ENCODE data around the gene EIF3J. TPM values are rescaled to one million over a fixed set of nuclear protein-coding genes. Genes with fewer than 3 reads are reported as not detected.
A peak's percentile ranks its signal among the peaks of the same experiment; 100 is the strongest.

Gene EIF3J
- total and polyA plus RNA-seq, 10 of the 15 experiments (the other 5 are each of a cell fraction or from before 2014, with no cell fraction given) = 34.7 to 126 (median 64.1) TPM

GRCh38 chr15:44595656-44596510 is 58.9 kb downstream of the EIF3J start:
- Histone ChIP-seq H3K4me1 (ENCODE audit: control insufficient read depth, insufficient read depth, low read length) (peaks cover 7% of the 10 kb centered on the region; the same call in 1 of the 2 replicates), H3K9ac (ENCODE audit: control insufficient read depth, insufficient read depth, low read length) (no peak overlapping the region), H3K27me3 (replicated peaks in 1 of 2; ENCODE audit: control insufficient read depth in 2 of 2, insufficient read depth in 2 of 2, low read length in 1 of 2) (no peaks in the 10 kb centered on the region), H3K4me2 (ENCODE audit: control insufficient read depth, insufficient read depth) (no peak overlapping the region), H3K27ac (ENCODE audit: control insufficient read depth, insufficient read depth) (peak overlapping the region; percentile 35), H3K36me3 (ENCODE audit: control insufficient read depth in 2 of 2, insufficient read depth in 2 of 2, low read length in 1 of 2) (peaks cover 4 to 43% of the 10 kb centered on the region in 2 experiments), H3K9me3 (replicated peaks; ENCODE audit: control insufficient read depth, insufficient read depth, low read length) (no peaks in the 10 kb centered on the region), H2AFZ (ENCODE audit: control insufficient read depth, low read depth, low read length) (no peak overlapping the region), H3K79me2 (ENCODE audit: control insufficient read depth, insufficient read depth, low read length) (no peaks in the 10 kb centered on the region), H3K4me3 (no peak overlapping the region), H4K20me1 (ENCODE audit: control insufficient read depth, insufficient read depth) (no peaks in the 10 kb centered on the region)
- ATAC-seq (peak; percentile 83), FAIRE-seq (no peak), DNase-seq (ENCODE audit: low read depth, low spot score) (no peak)
- intact Hi-C loops (cut with micrococcal nuclease; ENCODE audit: unreplicated experiment) (loop anchor here (5.0 kb wide), 1 partner anchor 66 kb away; the partner anchor contains the start of gene SPG11), in situ Hi-C loops (cut with MboI) (no loop called here)
- BruUV-seq (replicated peaks) = TSS peak; percentile 25
- CTCF ChIA-PET = interaction anchor here (0.7 to 4.9 kb wide), 7 partner anchors 12 to 141 kb away, joined by 3 to 73 read pairs (median 3); partner anchors contain the start of genes SPG11 and TRIM69
- POLR2A ChIA-PET = interaction anchor here (0.6 to 1.5 kb wide), 3 partner anchors 61 to 117 kb away, joined by 3 to 7 read pairs (median 5); no protein-coding TSS in a partner anchor
- 100% methylated on average over 3 of the region's 3 CpGs for WGBS (ENCODE audit: insufficient coverage, insufficient replicate concordance, low lambda C conversion rate, missing lambda C conversion rate)
- RAD21 ChIA-PET (ENCODE audit: unreplicated experiment) = interaction anchor here (0.8 to 5.4 kb wide), 5 partner anchors 10 to 141 kb away, joined by 3 to 37 read pairs (median 3); partner anchors contain the start of genes PATL2, SPG11 and TRIM69
- SMC1A ChIA-PET (ENCODE audit: uncharacterized antibody, unreplicated experiment) = interaction anchor here (1.1 to 5.5 kb wide), 2 partner anchors 67 to 141 kb away, joined by 5 to 55 read pairs; partner anchors contain the start of genes SPG11 and TRIM69
- no peak for TF ChIP-seq ZBTB4 (CRISPR knock-in tag; IDR thresholded peaks at IDR 0.05)
- TF ChIP-seq HSF1 (IDR thresholded peaks at IDR 0.05; ENCODE audit: low read depth, low read length) = no peak
- no peak for TF ChIP-seq MEF2A (IDR thresholded peaks at IDR 0.05; ENCODE audit: insufficient read depth, low read depth, low read length)
- no peak for TF ChIP-seq MTA3 (IDR thresholded peaks at IDR 0.05; ENCODE audit: borderline replicate concordance, low read length)
- TF ChIP-seq CBFB (IDR thresholded peaks at IDR 0.05; ENCODE audit: low read depth) = no peak
- TF ChIP-seq ZBTB11 (CRISPR knock-in tag; IDR thresholded peaks at IDR 0.05) = no peak
- TF ChIP-seq BCL11A (IDR thresholded peaks at IDR 0.05; ENCODE audit: low read depth, low read length) = no peak
- TF ChIP-seq ZBTB33 (IDR thresholded peaks at IDR 0.05) = no peak
- TF ChIP-seq SP1 (IDR thresholded peaks at IDR 0.05; ENCODE audit: low read depth, low read length) = no peak
- TF ChIP-seq RELA (IDR thresholded peaks at IDR 0.05; ENCODE audit: borderline replicate concordance, partially characterized antibody) = no peak
- no peak for TF ChIP-seq RBBP5 (conservative IDR thresholded peaks at IDR 0.05)
- no peak for TF ChIP-seq NBN (IDR thresholded peaks at IDR 0.05)

All from GM12878 (cell line).